HepG2 (cell line): Measurements from ENCODE around the gene TMEM97. TPM values are rescaled to one million over a fixed set of nuclear protein-coding genes. Genes with fewer than 3 reads are reported as not detected.

ENCODE experiments used
- ARNTL ChIP-seq: sonication (generic); formaldehyde crosslinking; IDR thresholded peaks from 2 replicates; pipeline ENCODE4 v1.4.0; 2020; ENCODE audit warnings: mild to moderate bottlenecking, missing genetic modification reagents
- CAMTA2 ChIP-seq: sonication (generic); formaldehyde crosslinking; IDR thresholded peaks from 2 replicates; pipeline ENCODE4 v1.4.0; 2020; ENCODE audit warnings: mild to moderate bottlenecking, missing genetic modification reagents, borderline replicate concordance
- DMAP1 ChIP-seq: IDR thresholded peaks from 2 replicates; pipeline ENCODE4 v1.6.1; 2016
- DZIP1 ChIP-seq: sonication (generic); formaldehyde crosslinking; IDR thresholded peaks from 2 replicates; pipeline ENCODE4 v1.5.0; 2020; ENCODE audit warnings: mild to moderate bottlenecking, missing genetic modification reagents
- ETS1 ChIP-seq: sonication (generic); formaldehyde crosslinking; IDR thresholded peaks from 2 replicates; pipeline ENCODE4 v1.4.0; 2020; ENCODE audit warnings: missing genetic modification reagents
- ETV5 ChIP-seq: IDR thresholded peaks from 2 replicates; pipeline ENCODE4 v1.6.1; 2018; ENCODE audit warnings: missing biosample characterization, missing genetic modification reagents, inconsistent platforms, borderline replicate concordance
- HOMEZ ChIP-seq: IDR thresholded peaks from 2 replicates; pipeline ENCODE4 v1.6.1; 2016; ENCODE audit warnings: low read depth
- JARID2 ChIP-seq: sonication (generic); formaldehyde crosslinking; IDR thresholded peaks from 2 replicates; pipeline ENCODE4 v1.8.1; 2023; ENCODE audit warnings: missing genetic modification reagents, inconsistent platforms; ENCODE audit not compliant: insufficient replicate concordance
- KDM4B ChIP-seq: sonication (generic); formaldehyde crosslinking; IDR thresholded peaks from 2 replicates; pipeline ENCODE4 v1.4.0; 2020; ENCODE audit warnings: missing genetic modification reagents
- NFRKB ChIP-seq: fragments of 450-650 bp; IDR thresholded peaks from 2 replicates; pipeline ENCODE4 v1.6.1; 2017
- NKX3-1 ChIP-seq: sonication (generic); formaldehyde crosslinking; IDR thresholded peaks from 2 replicates; pipeline ENCODE4 v1.5.0; 2020; ENCODE audit warnings: missing genetic modification reagents
- STAG1 ChIP-seq: sonication (generic); formaldehyde crosslinking; IDR thresholded peaks from 2 replicates; pipeline ENCODE4 v1.4.0; 2020; ENCODE audit warnings: missing genetic modification reagents
- ZBTB2 ChIP-seq: sonication (generic); formaldehyde crosslinking; IDR thresholded peaks from 2 replicates; pipeline ENCODE4 v1.8.0; 2022; ENCODE audit warnings: low read depth, missing genetic modification reagents
- ZFAT ChIP-seq: sonication (generic); formaldehyde crosslinking; conservative IDR thresholded peaks from 2 replicates; pipeline ENCODE4 v1.8.1; 2023; ENCODE audit warnings: missing genetic modification reagents, inconsistent platforms
- ZIK1 ChIP-seq: sonication (generic); formaldehyde crosslinking; IDR thresholded peaks from 2 replicates; pipeline ENCODE4 v1.5.0; 2020; ENCODE audit warnings: mild to moderate bottlenecking, low read depth, missing genetic modification reagents, borderline replicate concordance
- ZNF451 ChIP-seq: sonication (generic); formaldehyde crosslinking; IDR thresholded peaks from 2 replicates; pipeline ENCODE4 v1.5.0; 2020; ENCODE audit warnings: mild to moderate bottlenecking, missing genetic modification reagents
- ZNF678 ChIP-seq: sonication (generic); formaldehyde crosslinking; IDR thresholded peaks from 2 replicates; pipeline ENCODE4 v1.4.0; 2020; ENCODE audit warnings: mild to moderate bottlenecking, missing genetic modification reagents
- ZNF780A ChIP-seq: sonication (generic); formaldehyde crosslinking; IDR thresholded peaks from 2 replicates; pipeline ENCODE4 v1.8.0; 2022; ENCODE audit warnings: mild to moderate bottlenecking, missing genetic modification reagents, moderate library complexity
- ZNF800 ChIP-seq: sonication (generic); formaldehyde crosslinking; IDR thresholded peaks from 2 replicates; pipeline ENCODE4 v1.4.0; 2020; ENCODE audit warnings: missing genetic modification reagents
- polyA plus RNA-seq, 8 experiments: library from polyadenylated mRNA; depleted of rRNA in 3 of 8; stranded (reverse) in 7 of 8; unstranded in 1 of 8; fragments of >200 nt; fragmentation: Illumina TruSeq in 4 of 8; extraction: Trizol in 4 of 8; gene quantifications; 2 replicates each; pipeline versions ENCODE4 v1.2.1 to v1.2.3, GENCODE V29; 2011 to 2016; ENCODE audit warnings: low read depth in 4 of 8, missing spikeins in 1 of 8, mixed read lengths in 1 of 8; ENCODE audit not compliant: insufficient read depth in 1 of 8
- total RNA-seq, 5 experiments: library from RNA; depleted of rRNA; stranded (reverse); fragments of >200 nt; fragmentation: Illumina TruSeq; extraction: Trizol; gene quantifications; 2 replicates each; pipeline ENCODE4 v1.2.3, GENCODE V29; 2016; ENCODE audit warnings: low read depth in 1 of 5

Gene TMEM97
- total and polyA plus RNA-seq, 2 of the 13 experiments (the other 11 are each of a cell fraction or from before 2014, with no cell fraction given): 69.6 to 137 TPM

GRCh38 chr17:28318759-28319597 is at the start of gene TMEM97 (continued):
- no peak for TF ChIP-seq ZBTB2 (CRISPR knock-in tag)
- TF ChIP-seq ZFAT (CRISPR knock-in tag): no peak
- peak; percentile 62; the same call in 1 of the 2 replicates for TF ChIP-seq ZIK1 (CRISPR knock-in tag)
- no peak; the same call in 1 of the 2 replicates for TF ChIP-seq ETV5 (CRISPR knock-in tag)
- no peak for TF ChIP-seq NFRKB
- TF ChIP-seq NKX3-1 (CRISPR knock-in tag): peak; percentile 72; the same call in 1 of the 2 replicates
- TF ChIP-seq ETS1 (CRISPR knock-in tag): no peak
- TF ChIP-seq JARID2 (CRISPR knock-in tag): no peak
- TF ChIP-seq ZNF800: peak; percentile 84; the same call in 1 of the 2 replicates
- TF ChIP-seq ARNTL (CRISPR knock-in tag): peak; percentile 64
- TF ChIP-seq DZIP1 (CRISPR knock-in tag): peak; percentile 75; the same call in 1 of the 2 replicates
- TF ChIP-seq ZNF678 (CRISPR knock-in tag): no peak
- no peak for TF ChIP-seq HOMEZ (CRISPR knock-in tag)
- no peak for TF ChIP-seq ZNF780A (CRISPR knock-in tag)
- peak; percentile 85 for TF ChIP-seq DMAP1 (CRISPR knock-in tag)
- 0 out of 2 replicates have a peak, but pooled peaks have one; percentile 36 for TF ChIP-seq ZNF451 (CRISPR knock-in tag)
- TF ChIP-seq KDM4B (CRISPR knock-in tag): no peak
- no peak for TF ChIP-seq CAMTA2
- TF ChIP-seq STAG1 (CRISPR knock-in tag): 0 out of 2 replicates have a peak, but pooled peaks have one; percentile 7
